Activated naive CD8-positive, alpha-beta T cell (primary cell): ENCODE results near the gene FURIN.

Experiments
- H3K27ac Mint-ChIP-seq: one replicate; pipeline ENCODE4 v1.8.0; 2021; ENCODE audit warnings: mixed read lengths
- H3K27me3 Mint-ChIP-seq: one replicate; pipeline ENCODE4 v1.8.0; 2021; ENCODE audit warnings: mixed read lengths
- H3K36me3 Mint-ChIP-seq: one replicate; pipeline ENCODE4 v1.8.0; 2021; ENCODE audit warnings: mixed read lengths
- H3K4me1 Mint-ChIP-seq: one replicate; pipeline ENCODE4 v1.8.0; 2021; ENCODE audit warnings: low read depth, mixed read lengths
- H3K4me3 Mint-ChIP-seq: one replicate; pipeline ENCODE4 v1.8.0; 2021; ENCODE audit warnings: mild to moderate bottlenecking, mixed read lengths
- H3K9me3 Mint-ChIP-seq: one replicate; pipeline ENCODE4 v1.8.0; 2021; ENCODE audit warnings: low read depth, mixed read lengths

The FURIN gene

DNA sequence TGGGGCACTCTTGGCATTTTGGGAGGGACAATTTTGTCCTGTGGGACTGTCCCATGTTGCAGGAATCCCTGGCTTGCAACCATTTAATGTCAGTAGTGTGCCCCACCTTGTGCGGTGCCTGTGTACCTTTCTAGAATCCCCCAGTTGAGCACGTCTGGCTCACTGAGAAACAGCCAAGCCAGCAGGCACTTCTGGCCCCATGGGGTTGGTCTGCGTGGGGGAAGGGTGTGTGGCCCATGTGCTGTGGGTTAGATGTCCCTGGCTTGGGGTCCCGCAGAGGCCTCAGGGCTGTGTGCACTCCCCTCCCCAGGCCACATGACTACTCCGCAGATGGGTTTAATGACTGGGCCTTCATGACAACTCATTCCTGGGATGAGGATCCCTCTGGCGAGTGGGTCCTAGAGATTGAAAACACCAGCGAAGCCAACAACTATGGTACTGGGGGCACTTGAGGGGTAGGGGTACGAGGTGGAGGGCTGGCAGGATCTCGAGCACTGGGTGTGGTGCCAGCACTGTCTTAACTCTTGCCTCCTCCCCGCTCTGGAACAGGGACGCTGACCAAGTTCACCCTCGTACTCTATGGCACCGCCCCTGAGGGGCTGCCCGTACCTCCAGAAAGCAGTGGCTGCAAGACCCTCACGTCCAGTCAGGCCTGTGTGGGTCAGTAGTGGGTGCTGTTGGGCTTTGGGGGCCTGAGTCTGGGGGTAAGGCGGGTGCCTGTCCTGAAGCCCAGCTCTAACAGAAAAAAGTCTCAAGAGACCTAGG, 12.2 kb downstream of the FURIN start:
- no peaks in the 10 kb centered on the region for H3K9me3 Mint-ChIP-seq
- H3K27me3 Mint-ChIP-seq: no peaks in the 10 kb centered on the region
- peaks cover 2% of the 10 kb centered on the region for H3K36me3 Mint-ChIP-seq
- no peak overlapping the region for H3K27ac Mint-ChIP-seq
- H3K4me1 Mint-ChIP-seq: peaks cover 5% of the 10 kb centered on the region
- no peak overlapping the region for H3K4me3 Mint-ChIP-seq

DNA sequence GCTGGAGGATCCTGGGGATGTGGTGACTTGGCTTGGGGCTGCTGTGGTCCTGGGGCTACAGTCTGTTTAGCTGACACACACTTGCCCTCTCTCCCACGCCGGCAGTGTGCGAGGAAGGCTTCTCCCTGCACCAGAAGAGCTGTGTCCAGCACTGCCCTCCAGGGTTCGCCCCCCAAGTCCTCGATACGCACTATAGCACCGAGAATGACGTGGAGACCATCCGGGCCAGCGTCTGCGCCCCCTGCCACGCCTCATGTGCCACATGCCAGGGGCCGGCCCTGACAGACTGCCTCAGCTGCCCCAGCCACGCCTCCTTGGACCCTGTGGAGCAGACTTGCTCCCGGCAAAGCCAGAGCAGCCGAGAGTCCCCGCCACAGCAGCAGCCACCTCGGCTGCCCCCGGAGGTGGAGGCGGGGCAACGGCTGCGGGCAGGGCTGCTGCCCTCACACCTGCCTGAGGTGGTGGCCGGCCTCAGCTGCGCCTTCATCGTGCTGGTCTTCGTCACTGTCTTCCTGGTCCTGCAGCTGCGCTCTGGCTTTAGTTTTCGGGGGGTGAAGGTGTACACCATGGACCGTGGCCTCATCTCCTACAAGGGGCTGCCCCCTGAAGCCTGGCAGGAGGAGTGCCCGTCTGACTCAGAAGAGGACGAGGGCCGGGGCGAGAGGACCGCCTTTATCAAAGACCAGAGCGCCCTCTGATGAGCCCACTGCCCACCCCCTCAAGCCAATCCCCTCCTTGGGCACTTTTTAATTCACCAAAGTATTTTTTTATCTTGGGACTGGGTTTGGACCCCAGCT, 13.0 kb downstream of the FURIN start:
- H3K27ac Mint-ChIP-seq: no peak overlapping the region
- peaks cover 2% of the 10 kb centered on the region for H3K36me3 Mint-ChIP-seq
- no peaks in the 10 kb centered on the region for H3K9me3 Mint-ChIP-seq
- no peak overlapping the region for H3K4me3 Mint-ChIP-seq
- peaks cover 8% of the 10 kb centered on the region for H3K4me1 Mint-ChIP-seq
- no peaks in the 10 kb centered on the region for H3K27me3 Mint-ChIP-seq

DNA sequence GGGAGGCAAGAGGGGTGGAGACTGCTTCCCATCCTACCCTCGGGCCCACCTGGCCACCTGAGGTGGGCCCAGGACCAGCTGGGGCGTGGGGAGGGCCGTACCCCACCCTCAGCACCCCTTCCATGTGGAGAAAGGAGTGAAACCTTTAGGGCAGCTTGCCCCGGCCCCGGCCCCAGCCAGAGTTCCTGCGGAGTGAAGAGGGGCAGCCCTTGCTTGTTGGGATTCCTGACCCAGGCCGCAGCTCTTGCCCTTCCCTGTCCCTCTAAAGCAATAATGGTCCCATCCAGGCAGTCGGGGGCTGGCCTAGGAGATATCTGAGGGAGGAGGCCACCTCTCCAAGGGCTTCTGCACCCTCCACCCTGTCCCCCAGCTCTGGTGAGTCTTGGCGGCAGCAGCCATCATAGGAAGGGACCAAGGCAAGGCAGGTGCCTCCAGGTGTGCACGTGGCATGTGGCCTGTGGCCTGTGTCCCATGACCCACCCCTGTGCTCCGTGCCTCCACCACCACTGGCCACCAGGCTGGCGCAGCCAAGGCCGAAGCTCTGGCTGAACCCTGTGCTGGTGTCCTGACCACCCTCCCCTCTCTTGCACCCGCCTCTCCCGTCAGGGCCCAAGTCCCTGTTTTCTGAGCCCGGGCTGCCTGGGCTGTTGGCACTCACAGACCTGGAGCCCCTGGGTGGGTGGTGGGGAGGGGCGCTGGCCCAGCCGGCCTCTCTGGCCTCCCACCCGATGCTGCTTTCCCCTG, 13.8 kb downstream of the FURIN start:
- H3K36me3 Mint-ChIP-seq: peaks cover 2% of the 10 kb centered on the region
- H3K9me3 Mint-ChIP-seq: no peaks in the 10 kb centered on the region
- no peak overlapping the region for H3K4me3 Mint-ChIP-seq
- peaks cover 8% of the 10 kb centered on the region for H3K4me1 Mint-ChIP-seq
- H3K27me3 Mint-ChIP-seq: no peaks in the 10 kb centered on the region
- no peak overlapping the region for H3K27ac Mint-ChIP-seq

DNA sequence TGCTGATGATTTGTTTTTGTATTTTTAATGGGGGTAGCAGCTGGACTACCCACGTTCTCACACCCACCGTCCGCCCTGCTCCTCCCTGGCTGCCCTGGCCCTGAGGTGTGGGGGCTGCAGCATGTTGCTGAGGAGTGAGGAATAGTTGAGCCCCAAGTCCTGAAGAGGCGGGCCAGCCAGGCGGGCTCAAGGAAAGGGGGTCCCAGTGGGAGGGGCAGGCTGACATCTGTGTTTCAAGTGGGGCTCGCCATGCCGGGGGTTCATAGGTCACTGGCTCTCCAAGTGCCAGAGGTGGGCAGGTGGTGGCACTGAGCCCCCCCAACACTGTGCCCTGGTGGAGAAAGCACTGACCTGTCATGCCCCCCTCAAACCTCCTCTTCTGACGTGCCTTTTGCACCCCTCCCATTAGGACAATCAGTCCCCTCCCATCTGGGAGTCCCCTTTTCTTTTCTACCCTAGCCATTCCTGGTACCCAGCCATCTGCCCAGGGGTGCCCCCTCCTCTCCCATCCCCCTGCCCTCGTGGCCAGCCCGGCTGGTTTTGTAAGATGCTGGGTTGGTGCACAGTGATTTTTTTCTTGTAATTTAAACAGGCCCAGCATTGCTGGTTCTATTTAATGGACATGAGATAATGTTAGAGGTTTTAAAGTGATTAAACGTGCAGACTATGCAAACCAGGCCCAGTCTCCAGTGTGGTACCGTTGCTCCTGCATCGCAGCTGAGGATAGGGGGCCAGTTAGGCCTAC, 14.6 kb downstream of the FURIN start:
- Mint-ChIP-seq H3K4me3 (no peak overlapping the region), H3K9me3 (no peaks in the 10 kb centered on the region), H3K4me1 (peaks cover 8% of the 10 kb centered on the region), H3K27me3 (no peaks in the 10 kb centered on the region), H3K27ac (no peak overlapping the region), H3K36me3 (peaks cover 2% of the 10 kb centered on the region)

DNA sequence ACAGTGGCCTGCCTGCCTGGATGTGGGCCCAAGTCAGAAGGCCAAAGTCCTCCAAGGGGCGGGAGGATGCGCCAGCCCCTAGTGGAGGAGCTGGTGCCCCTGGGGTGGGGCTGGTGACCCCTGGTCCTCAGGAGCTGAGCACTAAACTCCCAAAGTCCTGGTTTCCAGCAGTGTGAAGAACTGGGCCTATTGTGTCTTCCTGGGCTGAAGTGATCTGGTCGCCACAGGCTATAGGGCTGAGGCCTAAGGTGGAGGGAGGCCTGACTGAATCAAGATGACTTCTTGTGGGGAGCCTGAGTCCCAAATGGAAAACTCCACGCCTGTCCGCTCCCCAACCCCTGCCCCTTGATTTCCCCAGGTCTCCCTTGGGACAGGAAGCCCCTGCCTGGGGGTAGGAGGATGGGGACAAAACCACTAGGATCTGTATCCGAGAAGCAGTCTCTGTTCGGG, 15.2 kb downstream of the FURIN start:
- no peak overlapping the region for H3K27ac Mint-ChIP-seq

DNA sequence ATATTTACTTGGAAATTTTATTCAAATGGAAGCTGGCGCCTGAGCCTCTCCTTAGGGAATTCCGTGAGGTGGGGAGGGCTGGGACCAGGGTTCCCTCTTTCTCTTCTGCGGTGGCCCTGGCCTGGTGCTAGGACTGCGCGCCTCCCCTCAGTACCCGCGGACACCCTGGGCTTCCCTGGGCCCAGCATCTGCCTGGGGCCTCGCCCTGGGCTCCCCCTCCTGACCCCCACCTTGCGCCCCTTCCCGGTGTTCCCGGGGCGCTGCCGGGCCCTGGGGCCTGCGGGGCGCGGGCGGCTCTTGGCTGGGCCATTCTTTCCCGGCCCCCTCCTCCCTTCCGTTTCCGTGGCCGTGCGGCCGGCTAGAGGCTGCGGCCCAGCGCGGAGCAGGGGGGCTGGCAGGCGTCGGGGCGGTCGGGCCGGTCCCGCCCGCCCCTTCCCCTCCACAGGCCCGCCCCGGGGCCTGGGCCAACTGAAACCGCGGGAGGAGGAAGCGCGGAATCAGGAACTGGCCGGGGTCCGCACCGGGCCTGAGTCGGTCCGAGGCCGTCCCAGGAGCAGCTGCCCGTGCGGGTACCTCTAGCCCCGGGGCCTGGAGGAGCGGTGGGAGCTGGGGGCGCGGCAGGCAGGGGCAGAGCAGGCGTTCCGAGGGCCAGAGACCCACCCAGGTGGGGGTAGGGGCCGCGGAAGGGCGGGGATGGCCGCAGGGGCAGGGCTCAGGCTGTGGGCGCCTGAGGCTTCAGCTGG, 15.8 kb downstream of the FURIN start, which contains the start of gene FES:
FES (plus strand) TSS at position 529 of the 743 bp plus-strand sequence. CDS start 542 bp downstream, outside the sequence.
- Mint-ChIP-seq H3K27ac (no peak within 1 kb of the TSS), H3K4me1 (peaks cover 8% of the 10 kb centered on the region), H3K9me3 (no peaks in the 10 kb centered on the region), H3K4me3 (no peak within 1 kb of the TSS), H3K27me3 (peaks cover 2% of the 10 kb centered on the region), H3K36me3 (peaks cover 2% of the 10 kb centered on the region)

More for the DNA sequence above, 15.2 kb downstream of the FURIN start:
- H3K4me1 Mint-ChIP-seq: peaks cover 8% of the 10 kb centered on the region
- H3K36me3 Mint-ChIP-seq: peaks cover 2% of the 10 kb centered on the region
- H3K9me3 Mint-ChIP-seq: no peaks in the 10 kb centered on the region
- H3K27me3 Mint-ChIP-seq: peaks cover 2% of the 10 kb centered on the region
- no peak overlapping the region for H3K4me3 Mint-ChIP-seq

DNA sequence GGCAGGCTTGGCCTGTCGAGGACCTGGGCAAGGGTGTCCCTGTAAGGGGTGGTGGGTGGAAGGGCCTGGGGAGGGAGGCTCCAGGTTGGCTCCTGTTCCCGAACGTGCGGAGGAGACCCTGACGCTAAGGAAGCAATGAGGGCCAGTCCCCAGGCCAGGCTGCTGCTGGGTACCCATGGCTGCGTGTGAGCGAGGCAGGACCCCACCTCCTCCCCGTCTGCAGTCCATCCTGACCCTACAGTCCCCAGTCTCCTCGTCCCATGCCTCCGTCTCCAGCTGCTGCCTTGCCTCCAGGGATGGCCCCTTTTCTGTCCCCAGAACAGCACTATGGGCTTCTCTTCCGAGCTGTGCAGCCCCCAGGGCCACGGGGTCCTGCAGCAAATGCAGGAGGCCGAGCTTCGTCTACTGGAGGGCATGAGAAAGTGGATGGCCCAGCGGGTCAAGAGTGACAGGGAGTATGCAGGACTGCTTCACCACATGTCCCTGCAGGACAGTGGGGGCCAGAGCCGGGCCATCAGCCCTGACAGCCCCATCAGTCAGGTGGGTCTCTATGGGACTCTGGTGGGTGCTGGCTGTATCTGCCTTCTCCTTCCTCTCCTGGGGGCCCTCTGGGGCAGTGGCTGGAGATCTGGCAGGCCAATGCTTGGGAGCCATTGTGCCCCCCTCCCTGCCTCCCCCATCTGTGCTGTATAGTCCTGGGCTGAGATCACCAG, 16.5 kb downstream of the FURIN start:
- Mint-ChIP-seq H3K4me3 (no peak overlapping the region), H3K9me3 (no peaks in the 10 kb centered on the region), H3K36me3 (no peaks in the 10 kb centered on the region), H3K27me3 (peaks cover 2% of the 10 kb centered on the region), H3K27ac (no peak overlapping the region), H3K4me1 (peaks cover 8% of the 10 kb centered on the region)

DNA sequence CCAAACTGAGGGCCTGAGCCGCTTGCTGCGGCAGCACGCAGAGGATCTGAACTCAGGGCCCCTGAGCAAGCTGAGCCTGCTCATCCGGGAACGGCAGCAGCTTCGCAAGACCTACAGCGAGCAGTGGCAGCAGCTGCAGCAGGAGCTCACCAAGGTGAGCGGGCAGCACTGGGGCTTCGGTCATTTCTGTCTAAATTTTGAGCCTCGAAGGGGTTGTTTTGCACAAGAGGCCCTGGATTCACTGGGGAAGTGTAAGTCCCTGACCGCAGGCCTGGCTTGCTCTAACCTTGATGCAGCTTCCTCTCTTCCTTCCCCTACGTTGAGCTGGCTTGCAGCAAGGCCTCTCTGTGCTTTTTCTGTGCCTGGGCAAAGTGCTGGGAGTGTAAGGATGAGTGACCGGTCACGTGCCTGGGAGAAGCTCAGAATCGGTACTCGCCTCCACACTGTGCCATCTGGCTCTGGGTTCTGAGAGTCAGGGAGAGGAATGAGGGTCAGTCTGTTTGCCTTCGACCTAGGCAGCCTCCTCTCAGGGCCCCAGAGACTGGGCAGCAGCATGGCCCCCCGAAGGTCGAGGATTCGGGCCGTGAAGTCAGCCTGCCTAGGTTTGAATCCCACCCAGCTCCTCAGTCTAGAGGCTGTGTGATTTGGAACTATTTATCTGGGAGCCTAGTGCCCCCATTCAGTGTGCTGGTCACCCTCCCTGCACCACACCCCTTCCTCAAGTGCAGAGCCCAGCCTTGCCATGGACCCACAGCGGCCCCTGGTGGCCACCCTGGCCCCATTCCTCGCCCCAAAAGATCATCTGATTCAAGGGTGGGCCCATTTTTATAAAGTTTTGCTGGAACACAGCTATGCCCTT, 17.3 kb downstream of the FURIN start:
- H3K27ac Mint-ChIP-seq: no peak overlapping the region
- no peaks in the 10 kb centered on the region for H3K9me3 Mint-ChIP-seq
- peaks cover 2% of the 10 kb centered on the region for H3K27me3 Mint-ChIP-seq
- H3K4me1 Mint-ChIP-seq: peaks cover 8% of the 10 kb centered on the region
- no peaks in the 10 kb centered on the region for H3K36me3 Mint-ChIP-seq
- no peak overlapping the region for H3K4me3 Mint-ChIP-seq

DNA sequence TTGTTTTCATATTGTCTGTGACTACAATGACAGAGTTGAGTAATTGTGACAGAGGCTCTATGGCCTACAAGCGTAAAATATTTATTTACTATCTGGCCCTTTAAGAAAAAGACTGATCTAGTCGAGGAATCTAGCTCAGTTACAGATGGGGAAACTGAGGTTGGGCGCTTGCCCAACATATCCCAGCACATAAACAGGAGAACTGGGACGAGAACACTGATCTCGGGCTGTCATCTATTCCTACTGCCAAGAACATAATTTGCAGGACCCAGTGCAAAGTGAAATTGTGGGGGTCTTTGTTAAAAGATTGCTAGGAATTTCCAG, 17.9 kb downstream of the FURIN start:
- Mint-ChIP-seq H3K4me1 (peaks cover 8% of the 10 kb centered on the region), H3K4me3 (no peak overlapping the region), H3K9me3 (no peaks in the 10 kb centered on the region), H3K36me3 (no peaks in the 10 kb centered on the region), H3K27me3 (peaks cover 2% of the 10 kb centered on the region), H3K27ac (no peak overlapping the region)

DNA sequence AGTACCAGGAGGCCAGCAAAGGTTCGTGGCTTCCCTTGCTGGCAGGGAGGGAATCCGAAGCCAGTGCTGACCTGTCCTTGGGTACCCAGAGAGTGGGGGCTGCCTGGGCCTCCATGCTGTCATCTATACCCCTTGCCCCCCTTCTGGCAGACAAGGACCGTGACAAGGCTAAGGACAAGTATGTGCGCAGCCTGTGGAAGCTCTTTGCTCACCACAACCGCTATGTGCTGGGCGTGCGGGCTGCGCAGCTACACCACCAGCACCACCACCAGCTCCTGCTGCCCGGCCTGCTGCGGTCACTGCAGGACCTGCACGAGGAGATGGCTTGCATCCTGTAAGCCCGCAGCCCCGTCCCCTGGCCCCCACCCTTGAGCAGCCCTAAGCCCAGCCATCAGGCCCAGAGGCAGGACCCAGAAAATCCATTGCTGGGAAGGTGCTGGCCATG, 18.7 kb downstream of the FURIN start:
- Mint-ChIP-seq H3K9me3 (no peaks in the 10 kb centered on the region), H3K4me1 (peaks cover 8% of the 10 kb centered on the region), H3K4me3 (no peak overlapping the region), H3K27ac (no peak overlapping the region), H3K36me3 (no peaks in the 10 kb centered on the region), H3K27me3 (peaks cover 2% of the 10 kb centered on the region)

DNA sequence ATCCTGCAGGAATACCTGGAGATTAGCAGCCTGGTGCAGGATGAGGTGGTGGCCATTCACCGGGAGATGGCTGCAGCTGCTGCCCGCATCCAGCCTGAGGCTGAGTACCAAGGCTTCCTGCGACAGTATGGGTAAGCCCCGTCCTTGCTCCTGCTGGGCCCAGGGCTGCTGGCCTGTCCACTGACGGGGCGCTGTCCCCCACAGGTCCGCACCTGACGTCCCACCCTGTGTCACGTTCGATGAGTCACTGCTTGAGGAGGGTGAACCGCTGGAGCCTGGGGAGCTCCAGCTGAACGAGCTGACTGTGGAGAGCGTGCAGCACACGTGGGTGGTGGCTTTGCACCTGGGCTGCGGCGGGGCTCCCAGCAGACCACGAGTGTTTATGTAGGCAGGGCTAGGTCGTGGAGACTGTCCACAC, 20.9 kb downstream of the FURIN start:
- Mint-ChIP-seq H3K4me1 (peaks cover 6% of the 10 kb centered on the region), H3K4me3 (no peak overlapping the region), H3K36me3 (no peaks in the 10 kb centered on the region), H3K27me3 (peaks cover 2% of the 10 kb centered on the region), H3K27ac (no peak overlapping the region), H3K9me3 (no peaks in the 10 kb centered on the region)

DNA sequence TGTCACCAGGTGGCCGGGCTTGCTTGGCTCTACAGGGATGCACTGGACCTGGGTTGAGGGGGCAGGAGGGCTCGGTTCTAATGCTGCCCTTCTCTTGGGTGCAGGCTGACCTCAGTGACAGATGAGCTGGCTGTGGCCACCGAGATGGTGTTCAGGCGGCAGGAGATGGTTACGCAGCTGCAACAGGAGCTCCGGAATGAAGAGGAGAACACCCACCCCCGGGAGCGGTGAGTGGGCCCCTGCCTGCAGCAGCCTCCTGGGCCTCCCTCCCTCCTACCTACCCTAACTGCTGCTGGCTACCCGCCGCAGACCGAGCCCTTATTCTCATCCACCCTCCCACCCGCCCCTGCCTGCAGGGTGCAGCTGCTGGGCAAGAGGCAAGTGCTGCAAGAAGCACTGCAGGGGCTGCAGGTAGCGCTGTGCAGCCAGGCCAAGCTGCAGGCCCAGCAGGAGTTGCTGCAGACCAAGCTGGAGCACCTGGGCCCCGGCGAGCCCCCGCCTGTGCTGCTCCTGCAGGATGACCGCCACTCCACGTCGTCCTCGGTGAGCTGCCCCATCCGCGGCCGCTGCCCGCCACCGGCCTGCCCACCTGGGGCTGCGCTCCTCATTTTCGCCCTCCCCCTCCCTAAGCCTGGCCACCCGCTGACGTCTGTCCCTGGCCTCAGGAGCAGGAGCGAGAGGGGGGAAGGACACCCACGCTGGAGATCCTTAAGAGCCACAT, 21.5 kb downstream of the FURIN start:
- H3K27ac Mint-ChIP-seq: no peak overlapping the region
- peaks cover 4% of the 10 kb centered on the region for H3K4me1 Mint-ChIP-seq
- no peaks in the 10 kb centered on the region for H3K36me3 Mint-ChIP-seq
- no peaks in the 10 kb centered on the region for H3K9me3 Mint-ChIP-seq
- H3K4me3 Mint-ChIP-seq: no peak overlapping the region
- peaks cover 2% of the 10 kb centered on the region for H3K27me3 Mint-ChIP-seq
